ENCODE data around the gene DBT.
"Not testable (repeated sequence)": the region's sequence is repeated elsewhere in the genome, so short reads cannot be mapped to it uniquely, and the experiment has no call there.

The DBT gene

GRCh38 chr1:100237091-100237490 is 12.5 kb downstream of the DBT start:
- no peak for DNase-seq (ENCODE audit: low spot score)
- TF ChIP-seq CTCF (IDR thresholded peaks at IDR 0.05): no peak
- no peak overlapping the region for H3K4me3 ChIP-seq
- H3K27ac ChIP-seq: no peak overlapping the region

DNA sequence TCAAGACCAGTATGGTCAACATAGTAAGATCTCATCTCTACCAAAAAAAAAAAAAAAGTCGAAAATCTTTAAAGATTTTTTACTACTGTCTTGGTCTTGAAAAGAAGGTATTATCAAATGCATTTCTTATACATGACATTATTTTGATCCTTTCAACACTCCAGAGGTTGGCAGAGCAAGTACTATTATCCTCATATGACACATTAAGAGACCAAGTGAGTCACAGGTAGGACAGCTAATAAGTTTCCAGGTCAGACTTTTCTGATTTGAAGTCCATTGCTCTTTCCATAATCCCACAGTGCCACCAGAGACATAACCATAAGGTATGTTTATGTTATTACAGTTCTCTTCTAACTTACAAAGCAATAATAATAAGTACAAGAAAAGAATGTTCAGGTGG is 15.2 kb downstream of the DBT start:
- no peak for TF ChIP-seq CTCF (IDR thresholded peaks at IDR 0.05)
- DNase-seq (ENCODE audit: low spot score): no peak
- Histone ChIP-seq H3K27ac (no peak overlapping the region), H3K4me3 (no peak overlapping the region)

- not testable (repeated sequence) for H3K27ac ChIP-seq; H3K4me3 ChIP-seq; DNase-seq (ENCODE audit: low spot score)
These were observed 16.1 kb downstream of the DBT start for GRCh38 chr1:100233566-100233965.

DNA sequence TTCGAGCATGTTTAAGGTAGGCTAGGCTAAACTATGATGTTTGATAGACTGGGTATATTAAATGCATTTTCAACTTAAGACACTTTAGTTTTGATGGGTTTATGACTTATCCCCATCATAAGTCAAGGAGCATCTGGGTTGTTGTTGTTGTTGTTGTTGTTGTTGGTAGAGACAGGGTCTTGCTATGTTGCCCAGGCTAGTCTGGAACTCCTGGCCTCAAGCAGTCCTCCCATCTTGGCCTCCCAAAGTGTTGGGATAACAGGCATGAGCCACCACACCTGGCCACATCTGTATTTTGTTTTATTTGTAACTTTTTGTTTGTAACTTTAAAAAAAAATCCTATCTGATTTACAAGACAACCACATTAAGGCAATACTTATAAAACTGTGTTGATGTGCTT is 17.5 kb downstream of the DBT start:
- TF ChIP-seq CTCF (IDR thresholded peaks at IDR 0.05): no peak
- Histone ChIP-seq H3K27ac (no peak overlapping the region), H3K4me3 (no peak overlapping the region)
- DNase-seq (ENCODE audit: low spot score): no peak

GRCh38 chr1:100231721-100232120 is 17.9 kb downstream of the DBT start:
- DNase-seq (ENCODE audit: low spot score): no peak
- no peak overlapping the region for H3K4me3 ChIP-seq
- no peak for TF ChIP-seq CTCF (IDR thresholded peaks at IDR 0.05)
- no peak overlapping the region for H3K27ac ChIP-seq

GRCh38 chr1:100230765-100231164 is 18.9 kb downstream of the DBT start:
- Histone ChIP-seq H3K4me3 (no peak overlapping the region), H3K27ac (no peak overlapping the region)
- no peak for TF ChIP-seq CTCF (IDR thresholded peaks at IDR 0.05)
- DNase-seq (ENCODE audit: low spot score): no peak

DNA sequence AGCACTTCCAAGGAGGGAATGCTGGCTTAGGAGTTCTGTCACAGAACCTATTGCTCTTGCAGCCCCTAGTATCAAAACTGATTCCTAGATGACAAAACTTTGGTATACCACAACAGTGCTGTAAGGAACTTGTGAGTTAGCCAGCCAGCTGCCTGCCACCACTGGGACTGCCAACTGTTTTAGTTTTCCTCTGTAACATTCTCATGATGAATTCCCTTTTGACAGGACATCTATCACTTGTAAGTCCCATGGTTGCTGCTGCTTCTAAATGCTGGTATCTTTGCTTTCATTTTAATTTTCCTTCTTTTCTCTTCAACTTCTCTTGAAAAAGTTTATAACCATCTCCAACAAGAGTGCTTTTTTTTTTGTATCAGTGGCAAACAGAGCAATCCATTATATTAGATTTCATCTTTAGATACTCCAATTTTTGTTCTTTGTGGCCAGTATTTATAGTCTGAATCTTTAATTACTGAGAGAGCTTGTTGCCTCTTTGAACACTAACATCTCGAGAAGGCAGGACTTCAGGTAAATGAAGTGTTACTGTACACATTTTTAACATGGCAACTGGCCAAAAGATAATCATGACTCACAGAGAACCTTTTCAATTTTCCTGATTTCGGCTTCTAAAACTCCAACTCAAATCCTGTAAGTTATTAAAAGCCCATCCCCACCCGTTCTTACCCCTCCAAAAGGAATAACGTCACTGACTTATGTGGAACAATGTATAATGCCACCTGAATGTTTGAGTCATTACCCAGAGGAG is 19.8 kb downstream of the DBT start:
- no peak for DNase-seq (ENCODE audit: low spot score)
- TF ChIP-seq CTCF (IDR thresholded peaks at IDR 0.05): no peak
- no peak overlapping the region for H3K27ac ChIP-seq

More for the DNA sequence above, 19.8 kb downstream of the DBT start:
- H3K4me3 ChIP-seq: no peak overlapping the region

Measured in coronary artery (tissue), 2 donors.